Upper lobe of left lung (tissue), 6 donors: ENCODE data around the gene MTMR6. TPM values are rescaled to one million over a fixed set of nuclear protein-coding genes. Genes with fewer than 3 reads are reported as not detected.

Experiments used
- ATAC-seq, 2 donors: fragments of 200-7000 bp; cut with Tn5 transposase; one replicate each; pipeline ENCODE4 v1.9.1; 2022; ENCODE audit warnings: mild to moderate bottlenecking in 2 of 2, moderate library complexity in 2 of 2; ENCODE audit not compliant: low FRiP score in 2 of 2
- DNase-seq, 2 donors: peaks; one replicate each; pipeline ENCODE4 v3.0.0-alpha.2; 2019 to 2020
- H3K27ac ChIP-seq, 4 donors: fragments of 200-600 bp; sonication (generic); one replicate each; pipeline ENCODE4 v1.5.1; 2016 to 2019
- H3K27me3 ChIP-seq, 4 donors: fragments of 200-600 bp; sonication (generic); one replicate each; pipeline ENCODE4 v1.5.1; 2017 to 2019
- H3K36me3 ChIP-seq, 4 donors: fragments of 200-600 bp; sonication (generic); one replicate each; pipeline ENCODE4 v1.5.1; 2016 to 2019
- H3K4me1 ChIP-seq, 4 donors: fragments of 200-600 bp; sonication (generic); one replicate each; pipeline ENCODE4 v1.5.1; 2018 to 2019
- H3K4me3 ChIP-seq, 4 donors: fragments of 200-600 bp; sonication (generic); one replicate each; pipeline ENCODE4 v1.5.1; 2017 to 2019; ENCODE audit warnings: mild to moderate bottlenecking in 2 of 4, moderate library complexity in 1 of 4
- H3K9me3 ChIP-seq, 4 donors: fragments of 200-600 bp; sonication (generic); one replicate each; pipeline ENCODE4 v1.5.1; 2018 to 2019
- EP300 ChIP-seq, 4 donors: sonication (generic); formaldehyde crosslinking; IDR thresholded peaks; one replicate each; pipeline ENCODE4 v1.5.1; 2017; ENCODE audit warnings: antibody characterized with exemption in 4 of 4, control low read depth in 2 of 4
- POLR2A ChIP-seq, 4 donors: fragments of 450-650 bp; IDR thresholded peaks; one replicate each; pipeline ENCODE4 v1.5.1; 2016 to 2017; ENCODE audit warnings: antibody characterized with exemption in 4 of 4, mild to moderate bottlenecking in 2 of 4
- POLR2AphosphoS5 ChIP-seq, 2 donors: sonication (generic); formaldehyde crosslinking; IDR thresholded peaks; one replicate each; pipeline ENCODE4 v1.5.1; 2017; ENCODE audit warnings: antibody characterized with exemption in 2 of 2
- WGBS, 2 donors: methylation state at CpG; one replicate each; pipeline ENCODE4 v1.1.5; 2017 to 2018; 5-methylcytosine and 5-hydroxymethylcytosine counted together
- total RNA-seq, 6 donors: library from RNA; depleted of rRNA in 4 of 6; stranded (reverse); fragments of >200 nt in 4 of 6; gene quantifications; one replicate each; pipeline versions ENCODE4 v1.1.0 to v1.2.1, GENCODE V29; 2016 to 2021
- TF ChIP-seq, protein P1 (sequence below), 6 experiments: fragments of 450-650 bp in 4 of 6; fragments of 200-600 bp in 2 of 6; sonication (generic) in 2 of 6; IDR thresholded peaks; one replicate each; pipeline ENCODE4 v1.5.1; 2016 to 2019; ENCODE audit warnings: antibody characterized with exemption in 6 of 6
- donor health status: DM: no; HTN: no; CAD: no; lungs with moderate emphysema.
- donor health status: DM: no; HTN: yes; CAD: no; lungs with severe emphysema.

The MTMR6 gene
- total RNA-seq, 6 donors from 2014 or later, result 6.1 to 24.6 (median 18.2) TPM

DNA sequence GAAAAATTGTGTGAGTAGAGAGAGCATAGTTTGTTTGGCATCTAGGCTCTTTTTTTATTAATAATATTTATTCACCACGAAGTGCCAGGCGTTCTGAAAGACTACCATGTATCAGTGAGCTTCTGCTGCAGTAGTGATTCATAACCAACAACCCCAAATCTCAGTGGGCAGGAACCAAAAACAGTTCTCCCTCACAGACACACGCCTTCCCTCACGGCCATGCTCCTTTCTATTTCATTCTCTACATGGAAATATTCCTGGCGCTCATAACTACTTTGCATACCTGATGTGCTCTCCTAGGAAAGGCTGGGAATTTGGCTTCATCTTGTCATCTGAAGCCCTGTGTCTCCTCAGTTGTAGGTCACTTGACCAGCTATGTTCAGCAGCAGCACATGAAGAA, 88.6 kb downstream of the MTMR6 start:
- Histone ChIP-seq H3K27ac (no peak overlapping the region), H3K36me3 (no peaks in the 10 kb centered on the region), H3K4me3 (no peak overlapping the region), H3K4me1 (no peaks in the 10 kb centered on the region), H3K27me3 (no peaks in the 10 kb centered on the region), H3K9me3 (peaks cover 0 to 3% (median 0%) of the 10 kb centered on the region in 4 donors)
- DNase-seq (no peak), ATAC-seq (no peak)
- no peak for TF ChIP-seq EP300 (IDR thresholded peaks at IDR 0.05)
- no peak for TF ChIP-seq POLR2A (IDR thresholded peaks at IDR 0.05)
- no peak for TF ChIP-seq POLR2AphosphoS5 (IDR thresholded peaks at IDR 0.05)
- TF ChIP-seq, protein P1, sequence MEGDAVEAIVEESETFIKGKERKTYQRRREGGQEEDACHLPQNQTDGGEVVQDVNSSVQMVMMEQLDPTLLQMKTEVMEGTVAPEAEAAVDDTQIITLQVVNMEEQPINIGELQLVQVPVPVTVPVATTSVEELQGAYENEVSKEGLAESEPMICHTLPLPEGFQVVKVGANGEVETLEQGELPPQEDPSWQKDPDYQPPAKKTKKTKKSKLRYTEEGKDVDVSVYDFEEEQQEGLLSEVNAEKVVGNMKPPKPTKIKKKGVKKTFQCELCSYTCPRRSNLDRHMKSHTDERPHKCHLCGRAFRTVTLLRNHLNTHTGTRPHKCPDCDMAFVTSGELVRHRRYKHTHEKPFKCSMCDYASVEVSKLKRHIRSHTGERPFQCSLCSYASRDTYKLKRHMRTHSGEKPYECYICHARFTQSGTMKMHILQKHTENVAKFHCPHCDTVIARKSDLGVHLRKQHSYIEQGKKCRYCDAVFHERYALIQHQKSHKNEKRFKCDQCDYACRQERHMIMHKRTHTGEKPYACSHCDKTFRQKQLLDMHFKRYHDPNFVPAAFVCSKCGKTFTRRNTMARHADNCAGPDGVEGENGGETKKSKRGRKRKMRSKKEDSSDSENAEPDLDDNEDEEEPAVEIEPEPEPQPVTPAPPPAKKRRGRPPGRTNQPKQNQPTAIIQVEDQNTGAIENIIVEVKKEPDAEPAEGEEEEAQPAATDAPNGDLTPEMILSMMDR (IDR thresholded peaks at IDR 0.05), result no peak
- WGBS, 2 donors, result 77 to 87% methylated on average over 5 of the region's 5 CpGs

DNA sequence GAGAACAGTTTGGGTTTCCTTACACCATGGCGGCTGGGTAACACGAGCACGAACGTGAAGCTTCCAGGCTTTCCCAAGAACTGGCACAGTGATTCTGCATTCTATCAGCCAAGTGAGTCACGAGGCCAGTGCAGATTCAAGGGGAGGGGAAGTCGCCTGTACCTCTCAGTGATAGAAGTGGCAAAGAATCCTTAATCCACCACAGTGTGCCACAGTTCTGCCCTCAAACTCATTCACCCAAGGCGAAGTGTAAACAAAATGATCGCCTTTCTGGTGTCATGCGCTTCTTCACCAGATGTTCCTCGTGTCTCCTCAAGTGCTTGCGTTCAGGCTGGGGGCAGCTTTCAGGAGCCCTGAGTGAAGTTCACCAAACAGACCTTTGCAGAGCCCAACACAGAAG, 90.3 kb downstream of the MTMR6 start:
- TF ChIP-seq POLR2AphosphoS5 (IDR thresholded peaks at IDR 0.05), result no peak
- TF ChIP-seq EP300 (IDR thresholded peaks at IDR 0.05), result no peak
- TF ChIP-seq, protein P1 (IDR thresholded peaks at IDR 0.05), result no peak
- no peak for TF ChIP-seq POLR2A (IDR thresholded peaks at IDR 0.05)
- Histone ChIP-seq H3K27me3 (no peaks in the 10 kb centered on the region), H3K9me3 (peaks cover 0 to 3% (median 0%) of the 10 kb centered on the region in 4 donors), H3K27ac (no peak overlapping the region), H3K4me3 (no peak overlapping the region), H3K4me1 (no peaks in the 10 kb centered on the region), H3K36me3 (no peaks in the 10 kb centered on the region)
- WGBS, 2 donors, result 83 to 84% methylated on average over 11 of the region's 11 CpGs
- DNase-seq (no peak), ATAC-seq (no peak)

Other genes with a start within 250 kb of the MTMR6 start
- gene PABPC3, start 191.4 kb downstream of the MTMR6 start, total RNA-seq, result under 1 TPM in 3 of 6 donors, not detected in 3; 0.11 to 0.20 (median 0.17) TPM
- gene AMER2, start 115.2 kb downstream of the MTMR6 start, total RNA-seq, result under 1 TPM in 2 of 6 donors, not detected in 4; 0.22 to 0.30 TPM
- gene NUP58, start 14.1 kb upstream of the MTMR6 start, total RNA-seq, result 100 to 1,000 TPM in 2 of 6 donors, 10 to 100 TPM in 4; 68.2 to 157 (median 85.6) TPM
- 1 to 10 TPM in 3 of 6 donors, under 1 TPM in 3; 0.55 to 1.5 (median 0.87) TPM for gene ATP8A2, start 84.5 kb upstream of the MTMR6 start, total RNA-seq